Breast epithelium (tissue), 3 donors: ENCODE measurements around the gene DCST1.

Source experiments
- CTCF ChIP-seq, 3 donors: fragments of 450-650 bp; IDR thresholded peaks; one replicate each; pipeline ENCODE4 v1.5.1; 2016 to 2017; ENCODE audit warnings: antibody characterized with exemption in 3 of 3, mild to moderate bottlenecking in 3 of 3, moderate library complexity in 3 of 3
- POLR2A ChIP-seq: fragments of 450-650 bp; IDR thresholded peaks from one replicate; pipeline ENCODE4 v1.6.1; 2016; ENCODE audit warnings: antibody characterized with exemption, mild to moderate bottlenecking, moderate library complexity
- POLR2AphosphoS5 ChIP-seq, 3 donors: sonication (generic); formaldehyde crosslinking; IDR thresholded peaks; one replicate each; pipeline ENCODE4 v1.6.1; 2017; ENCODE audit warnings: antibody characterized with exemption in 3 of 3

GRCh38 chr1:155026588-155026987 lies 7.0 kb upstream of the DCST1 start:
- no peak for TF ChIP-seq POLR2A
- no peak for TF ChIP-seq CTCF (IDR thresholded peaks at IDR 0.05)
- TF ChIP-seq POLR2AphosphoS5 (IDR thresholded peaks at IDR 0.05), result no peak
